ENCODE data around the gene EPC2. TPM values are rescaled to one million over a fixed set of nuclear protein-coding genes. Genes with fewer than 3 reads are reported as not detected.

EPC2 gene
- total RNA-seq, 1 experiment from 2014 or later = 30.2 TPM

GRCh38 chr2:148745151-148745851, 100.8 kb downstream of the EPC2 start:
- ChIA-PET POLR2A (interaction anchor here (0.8 kb wide), 1 partner anchor 25 kb away, joined by 7 read pairs; no protein-coding TSS in a partner anchor), CTCF (no interaction called here)
- DNase-seq (ENCODE audit: low read depth, low spot score) (no peak), ATAC-seq (no peak)
- Histone ChIP-seq H3K4me3 (ENCODE audit: low read depth in 2 of 2, low read length in 2 of 2) (no peak overlapping the region), H3K9me3 (ENCODE audit: control insufficient read depth, insufficient read depth, low read depth, low read length) (no peaks in the 10 kb centered on the region), H3K27me3 (ENCODE audit: control insufficient read depth, insufficient read depth, low read length) (no peaks in the 10 kb centered on the region), H3K36me3 (ENCODE audit: control insufficient read depth, insufficient read depth, low read length) (no peaks in the 10 kb centered on the region; the same call in 1 of the 2 replicates), H3K4me1 (ENCODE audit: control insufficient read depth, insufficient read depth, low read length) (no peaks in the 10 kb centered on the region), H3K27ac (ENCODE audit: low read length) (no peak overlapping the region)
- no peak for TF ChIP-seq CTCF (IDR thresholded peaks at IDR 0.05)
- no peak for TF ChIP-seq SIN3A (IDR thresholded peaks at IDR 0.05; ENCODE audit: borderline replicate concordance, insufficient read depth, low read depth, low read length)
- no peak for TF ChIP-seq TCF7L2 (IDR thresholded peaks at IDR 0.05; ENCODE audit: low read depth, low read length)
- TF ChIP-seq REST (IDR thresholded peaks at IDR 0.05; ENCODE audit: insufficient read depth in 1 of 2, low read depth in 2 of 2, low read length in 1 of 2) = no peak
- TF ChIP-seq POLR2AphosphoS5 (IDR thresholded peaks at IDR 0.05; ENCODE audit: low read depth, low read length) = no peak
- in situ Hi-C loops (cut with HindIII; ENCODE audit: low pct_unique_long_range_greater_than_20kb, low sequenced_read_pairs) = no loop called here
- no TSS peak for BruUV-seq (replicated peaks)
- intact Hi-C loops (cut with micrococcal nuclease; ENCODE audit: unreplicated experiment) = no loop called here

- H3K27ac ChIP-seq (ENCODE audit: low read length) = no peak overlapping the region
- intact Hi-C loops (cut with micrococcal nuclease; ENCODE audit: unreplicated experiment) (no loop called here), in situ Hi-C loops (cut with HindIII; ENCODE audit: low pct_unique_long_range_greater_than_20kb, low sequenced_read_pairs) (no loop called here)
- ChIA-PET CTCF (no interaction called here), POLR2A (no interaction called here)
- no peak for ATAC-seq
- TF ChIP-seq POLR2AphosphoS5 (IDR thresholded peaks at IDR 0.05; ENCODE audit: low read depth, low read length) (no peak), CTCF (IDR thresholded peaks at IDR 0.05) (no peak), SIN3A (IDR thresholded peaks at IDR 0.05; ENCODE audit: borderline replicate concordance, insufficient read depth, low read depth, low read length) (no peak), REST (IDR thresholded peaks at IDR 0.05; ENCODE audit: insufficient read depth in 1 of 2, low read depth in 2 of 2, low read length in 1 of 2) (no peak), TCF7L2 (IDR thresholded peaks at IDR 0.05; ENCODE audit: low read depth, low read length) (no peak)
- H3K4me1 ChIP-seq (ENCODE audit: control insufficient read depth, insufficient read depth, low read length) = no peaks in the 10 kb centered on the region
- no peaks in the 10 kb centered on the region for H3K9me3 ChIP-seq (ENCODE audit: control insufficient read depth, insufficient read depth, low read depth, low read length)
- no TSS peak for BruUV-seq (replicated peaks)
- no peak for DNase-seq (ENCODE audit: low read depth, low spot score)
- no peaks in the 10 kb centered on the region; the same call in 1 of the 2 replicates for H3K36me3 ChIP-seq (ENCODE audit: control insufficient read depth, insufficient read depth, low read length)
- no peak overlapping the region for H3K4me3 ChIP-seq (ENCODE audit: low read depth in 2 of 2, low read length in 2 of 2)
- no peaks in the 10 kb centered on the region for H3K27me3 ChIP-seq (ENCODE audit: control insufficient read depth, insufficient read depth, low read length)
Measured at GRCh38 chr2:148746973-148747372, 102.4 kb downstream of the EPC2 start.
